ENCODE measurements around the gene POU2F1. TPM values are rescaled to one million over a fixed set of nuclear protein-coding genes. Genes with fewer than 3 reads are reported as not detected.

Gene POU2F1
- total and polyA plus RNA-seq, 2 experiments from 2014 or later = 38.8 to 66.1 TPM

- H3K27ac ChIP-seq (ENCODE audit: low read depth) = no peak overlapping the region
- Mint-ChIP-seq H3K27me3 (ENCODE audit: insufficient read depth, low read depth, poor library complexity) (peaks cover 3% of the 10 kb centered on the region), H3K4me3 (no peak overlapping the region), H3K9me3 (no peaks in the 10 kb centered on the region), H3K36me3 (ENCODE audit: low read depth) (no peaks in the 10 kb centered on the region), H3K27ac (no peak overlapping the region), H3K4me1 (peaks cover 41% of the 10 kb centered on the region)
- no peak overlapping the region for H3K4me2 ChIP-seq
- no peaks in the 10 kb centered on the region for H3F3A ChIP-seq (replicated peaks; ENCODE audit: low read depth)
- peaks cover 100% of the 10 kb centered on the region for H3K79me2 ChIP-seq (replicated peaks; ENCODE audit: insufficient read depth)
- TF ChIP-seq STAT1 (IDR thresholded peaks at IDR 0.05; ENCODE audit: unreplicated experiment) = no peak
- no peak for TF ChIP-seq CTCF (conservative IDR thresholded peaks at IDR 0.05; ENCODE audit: low read depth in 2 of 2)
- no peak for TF ChIP-seq EZH2phosphoT487 (IDR thresholded peaks at IDR 0.05; ENCODE audit: unreplicated experiment)
- no peak for TF ChIP-seq ZNF462 (CRISPR knock-in tag; IDR thresholded peaks at IDR 0.05)
- no peak for TF ChIP-seq REST (IDR thresholded peaks at IDR 0.05; ENCODE audit: unreplicated experiment)
- TF ChIP-seq ZNF331 (CRISPR knock-in tag; IDR thresholded peaks at IDR 0.05; ENCODE audit: low read depth) = no peak
- no peak for TF ChIP-seq ETS1 (IDR thresholded peaks at IDR 0.05)
- TF ChIP-seq JUNB (IDR thresholded peaks at IDR 0.05; ENCODE audit: unreplicated experiment) = no peak
- TF ChIP-seq NANOG (IDR thresholded peaks at IDR 0.05; ENCODE audit: borderline replicate concordance) = no peak
- TF ChIP-seq POLR2AphosphoS5 (IDR thresholded peaks at IDR 0.05; ENCODE audit: low read depth) = no peak
- no peak for TF ChIP-seq CREB1 (CRISPR knock-in tag; IDR thresholded peaks at IDR 0.05; ENCODE audit: low read depth)
- no peak for TF ChIP-seq EZH2 (IDR thresholded peaks at IDR 0.05; ENCODE audit: low read depth, unreplicated experiment)
- TF ChIP-seq ZNF114 (CRISPR knock-in tag; IDR thresholded peaks at IDR 0.05) = no peak
- peaks cover 11% of the 10 kb centered on the region for H3K4me1 ChIP-seq (ENCODE audit: insufficient read depth)
- H3K9me2 ChIP-seq (ENCODE audit: insufficient read depth) = no peaks in the 10 kb centered on the region
- H2AFZ ChIP-seq = no peak overlapping the region
- ATAC-seq (no peak), DNase-seq (ENCODE audit: low spot score) (no peak)
- H3K4me3 ChIP-seq = no peak overlapping the region
- H3K27me3 ChIP-seq (ENCODE audit: insufficient read depth) = no peaks in the 10 kb centered on the region
- peaks cover 33% of the 10 kb centered on the region for H4K20me1 ChIP-seq (replicated peaks; ENCODE audit: insufficient read depth)
- H3K36me3 ChIP-seq (ENCODE audit: insufficient read depth) = no peaks in the 10 kb centered on the region
These were observed 30.8 kb downstream of the POU2F1 start for GRCh38 chr1:167251472-167251871.
